Stimulated activated CD8-positive, alpha-beta memory T cell treated with anti-CD3 and anti-CD28 coated beads, Interleukin-7, amount 100 ng/mL, for 24 hours (primary cell): ENCODE data around the gene NAPB.
"Not testable (repeated sequence)": the region's sequence is repeated elsewhere in the genome, so short reads cannot be mapped to it uniquely, and the experiment has no call there.

Experiments used
- DNase-seq: peaks from one replicate; pipeline ENCODE4 v3.0.0-alpha.2; 2020; ENCODE audit warnings: low read depth

Gene NAPB

GRCh38 chr20:23420943-23421931, at the start of gene NAPB:
TSS of gene NAPB (minus strand) at chr20:23421488. CDS start at chr20:23421402, 86 bp downstream.
- DNase-seq: peak; percentile 87

GRCh38 chr20:23466961-23467360, 45.7 kb upstream of the NAPB start:
- not testable (repeated sequence) for DNase-seq

GRCh38 chr20:23461180-23461579, 39.9 kb upstream of the NAPB start:
- no peak for DNase-seq

GRCh38 chr20:23459461-23460150, 38.3 kb upstream of the NAPB start:
- no peak for DNase-seq

GRCh38 chr20:23456873-23457272, 35.6 kb upstream of the NAPB start:
- no peak for DNase-seq

GRCh38 chr20:23456409-23456808, 35.1 kb upstream of the NAPB start:
- DNase-seq: no peak

GRCh38 chr20:23455639-23456038, 34.4 kb upstream of the NAPB start:
- DNase-seq: no peak

- no peak for DNase-seq
Observed at GRCh38 chr20:23454816-23455215, 33.5 kb upstream of the NAPB start.

GRCh38 chr20:23453549-23454543, 32.6 kb upstream of the NAPB start:
- no peak for DNase-seq

- DNase-seq: no peak
Observed at GRCh38 chr20:23452776-23453175, 31.5 kb upstream of the NAPB start, which contains the start of gene CST11. TSS of gene CST11 (minus strand) at chr20:23452876. CDS start at chr20:23452811, 65 bp downstream.

- no peak for DNase-seq
Observed at GRCh38 chr20:23451956-23452487, 30.7 kb upstream of the NAPB start.

- DNase-seq: no peak
Observed at GRCh38 chr20:23450877-23451276, 29.6 kb upstream of the NAPB start.

- DNase-seq: no peak
Observed at GRCh38 chr20:23449421-23449820, 28.1 kb upstream of the NAPB start.

GRCh38 chr20:23448167-23448566, 26.9 kb upstream of the NAPB start:
- no peak for DNase-seq

GRCh38 chr20:23446505-23446904, 25.2 kb upstream of the NAPB start:
- no peak for DNase-seq

- no peak for DNase-seq
Observed at GRCh38 chr20:23445596-23446217, 24.4 kb upstream of the NAPB start.

- no peak for DNase-seq
Observed at GRCh38 chr20:23444859-23445258, 23.6 kb upstream of the NAPB start.

- DNase-seq: no peak
Observed at GRCh38 chr20:23442436-23442835, 21.1 kb upstream of the NAPB start.

GRCh38 chr20:23441850-23442313, 20.6 kb upstream of the NAPB start:
- peak; percentile 40 for DNase-seq

GRCh38 chr20:23440004-23440403, 18.7 kb upstream of the NAPB start:
- no peak for DNase-seq

- no peak for DNase-seq
Observed at GRCh38 chr20:23438661-23439060, 17.4 kb upstream of the NAPB start.
